ACC112 (cell line): ENCODE measurements around the gene TAS1R1.

ENCODE experiments used
- H2AFZ ChIP-seq: fragments of 200-600 bp; sonication (generic); one replicate; pipeline ENCODE4 v1.6.0; 2017; ENCODE audit warnings: antibody characterized with exemption, low read length; ENCODE audit not compliant: unreplicated experiment
- H3K27ac ChIP-seq: fragments of 200-600 bp; sonication (generic); 2 replicates; pipeline ENCODE4 v1.5.1; 2014; ENCODE audit warnings: low read depth, mild to moderate bottlenecking, antibody characterized with exemption, low read length, moderate library complexity
- H3K27me3 ChIP-seq: fragments of 200-600 bp; sonication (generic); 2 replicates; pipeline ENCODE4 v1.6.1; 2014; ENCODE audit warnings: mild to moderate bottlenecking, antibody characterized with exemption, low read length, moderate library complexity, mixed read lengths; ENCODE audit not compliant: insufficient read depth
- H3K36me3 ChIP-seq: fragments of 200-600 bp; sonication (generic); 2 replicates; pipeline ENCODE4 v1.6.1; 2016; ENCODE audit warnings: mild to moderate bottlenecking, antibody characterized with exemption, low read length, moderate library complexity, mixed read lengths; ENCODE audit not compliant: insufficient read depth
- H3K4me1 ChIP-seq: fragments of 200-600 bp; sonication (generic); one replicate; pipeline ENCODE4 v1.6.1; 2016; ENCODE audit warnings: low read length, mixed read lengths; ENCODE audit not compliant: insufficient read depth, unreplicated experiment, control insufficient read depth
- H3K4me3 ChIP-seq: fragments of 200-600 bp; sonication (generic); 2 replicates; pipeline ENCODE4 v1.5.1; 2014; ENCODE audit warnings: mild to moderate bottlenecking, low read depth, low read length
- H3K79me2 ChIP-seq: fragments of 200-600 bp; sonication (generic); one replicate; pipeline ENCODE4 v1.6.0; 2016; ENCODE audit warnings: low read length; ENCODE audit not compliant: control insufficient read depth, unreplicated experiment, insufficient read depth

The TAS1R1 gene

DNA sequence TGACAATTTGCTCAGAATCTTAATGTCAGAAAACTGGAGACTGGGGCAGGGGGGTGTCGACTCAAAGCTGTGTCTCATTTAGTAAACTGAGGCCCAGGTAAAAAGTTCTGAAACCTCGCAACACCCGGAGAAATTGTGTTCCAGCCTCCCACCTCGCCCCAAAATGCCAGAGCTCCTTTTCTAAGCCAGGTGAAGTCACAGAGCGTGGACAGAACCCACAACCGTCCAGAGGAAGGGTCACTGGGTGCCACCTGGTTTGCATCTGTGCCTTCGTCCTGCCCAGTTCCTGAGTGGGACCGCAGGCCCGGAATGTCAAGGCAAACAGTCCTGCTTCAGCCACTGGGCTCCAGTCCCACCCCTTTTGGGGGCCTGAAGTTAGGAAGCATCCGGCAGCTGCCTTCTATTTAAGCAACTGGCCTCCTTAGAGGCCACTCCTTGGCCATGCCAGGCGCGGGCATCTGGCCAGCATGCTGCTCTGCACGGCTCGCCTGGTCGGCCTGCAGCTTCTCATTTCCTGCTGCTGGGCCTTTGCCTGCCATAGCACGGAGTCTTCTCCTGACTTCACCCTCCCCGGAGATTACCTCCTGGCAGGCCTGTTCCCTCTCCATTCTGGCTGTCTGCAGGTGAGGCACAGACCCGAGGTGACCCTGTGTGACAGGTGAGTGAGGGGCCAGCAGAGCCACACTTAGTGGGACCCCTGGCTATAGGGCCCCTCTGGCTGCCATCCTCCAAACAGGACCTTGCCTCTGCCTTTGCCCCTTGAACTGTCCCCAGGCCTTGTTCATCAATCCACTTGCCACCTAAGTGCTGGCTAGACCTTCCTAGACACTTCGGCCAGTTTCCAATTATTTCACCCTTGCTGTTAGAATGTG is at the start of gene TAS1R1:
TSS of gene TAS1R1 (plus strand) at position 401 of the 872 bp plus-strand sequence. CDS start at position 468, 67 bp downstream.
- no peaks in the 10 kb centered on the region for H3K27me3 ChIP-seq
- peaks cover 10% of the 10 kb centered on the region for H3K4me1 ChIP-seq
- H2AFZ ChIP-seq, result peak within 1 kb of the TSS; percentile 55
- H3K36me3 ChIP-seq, result no peaks in the 10 kb centered on the region
- no peak within 1 kb of the TSS for H3K27ac ChIP-seq
- peak within 1 kb of the TSS; percentile 93 for H3K4me3 ChIP-seq
- H3K79me2 ChIP-seq, result peaks cover 24% of the 10 kb centered on the region

DNA sequence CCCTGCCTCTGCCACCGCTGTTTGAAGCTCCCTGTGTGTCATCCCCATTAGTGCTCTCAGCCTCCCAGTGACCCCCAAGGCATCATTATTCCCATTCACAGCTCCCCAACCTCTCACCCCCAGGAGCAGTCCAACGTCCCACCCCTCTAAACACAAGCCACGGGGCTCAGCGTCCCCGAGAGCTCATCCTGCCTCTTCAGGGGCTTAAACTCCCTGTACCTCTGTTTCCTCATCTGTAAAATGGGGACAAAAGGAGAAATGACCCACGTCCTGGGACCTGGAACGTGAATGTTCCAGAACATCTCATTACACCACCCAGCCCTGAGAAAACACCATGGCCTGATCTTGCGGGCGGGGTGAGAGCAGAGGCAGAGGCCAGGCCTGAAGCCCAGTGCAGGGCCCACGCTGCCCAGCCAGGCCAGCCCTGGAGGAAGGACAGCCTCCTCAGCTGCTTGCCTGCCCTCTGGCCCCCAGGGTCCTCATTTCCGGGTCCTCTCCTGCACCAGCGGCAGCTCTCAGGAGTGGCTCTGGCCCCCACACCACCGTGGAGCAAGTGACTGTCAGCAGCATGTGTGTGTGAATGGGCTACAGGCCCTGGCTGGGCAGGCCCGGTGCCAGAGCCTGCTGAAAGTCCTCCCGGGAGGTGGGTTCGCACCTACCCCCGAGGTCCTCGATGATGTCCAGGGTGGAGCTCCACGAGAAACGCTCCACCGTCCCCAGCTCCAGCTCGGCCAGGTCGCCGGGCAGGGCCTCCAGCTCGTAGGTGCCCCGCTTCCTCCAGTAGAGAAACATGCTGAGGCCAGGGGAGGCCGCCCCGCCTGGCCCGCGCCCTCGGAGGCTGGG is 49.5 kb upstream of the TAS1R1 start:
- H3K4me3 ChIP-seq, result no peak overlapping the region
- H3K27ac ChIP-seq, result no peak overlapping the region
- no peak overlapping the region for H2AFZ ChIP-seq
- peaks cover 20% of the 10 kb centered on the region for H3K4me1 ChIP-seq
- H3K36me3 ChIP-seq, result no peaks in the 10 kb centered on the region
- H3K79me2 ChIP-seq, result no peaks in the 10 kb centered on the region
- no peaks in the 10 kb centered on the region for H3K27me3 ChIP-seq

DNA sequence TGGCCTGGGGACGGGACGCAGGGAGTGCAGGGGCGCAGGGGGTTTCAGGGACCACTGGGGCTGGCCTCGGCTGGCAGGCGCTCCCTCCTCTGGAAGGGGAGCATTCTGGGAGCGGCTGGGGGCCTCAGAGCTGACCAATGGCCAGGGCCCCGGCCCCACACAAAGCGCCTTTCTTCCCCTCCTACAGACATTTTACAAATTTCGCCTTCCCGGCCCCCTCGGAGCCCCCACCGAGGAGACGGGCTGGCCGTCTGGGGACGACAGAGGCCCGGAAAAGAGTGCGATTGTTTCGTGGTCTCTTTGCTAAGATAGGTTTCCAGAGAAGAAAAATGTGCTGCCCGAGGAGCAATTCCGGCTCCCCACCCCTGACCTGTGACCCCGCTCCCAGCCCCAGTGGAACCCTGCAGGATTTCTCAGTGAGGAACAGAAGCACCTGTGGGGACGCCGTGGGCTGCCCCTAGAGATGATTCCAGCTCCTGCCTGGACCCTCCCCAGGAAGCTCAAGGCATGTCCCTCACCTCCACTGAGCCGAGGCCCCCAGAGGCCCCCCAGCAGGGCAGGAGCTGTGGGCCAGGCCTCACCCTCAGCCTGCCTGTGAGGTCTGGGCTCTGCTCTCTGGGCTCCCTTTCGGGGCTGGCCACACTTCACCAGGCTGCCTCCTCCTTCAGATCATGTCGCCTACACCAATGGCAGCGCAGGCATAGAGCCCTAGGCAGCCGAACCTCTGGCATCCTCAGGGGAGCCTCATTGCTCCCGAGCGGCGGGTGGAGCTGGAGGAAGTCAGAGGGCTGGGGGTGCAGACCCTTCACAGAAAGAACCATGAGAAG is 48.7 kb upstream of the TAS1R1 start:
- Histone ChIP-seq H3K27ac (no peak overlapping the region), H3K27me3 (no peaks in the 10 kb centered on the region), H3K36me3 (no peaks in the 10 kb centered on the region), H3K79me2 (no peaks in the 10 kb centered on the region), H3K4me3 (no peak overlapping the region), H2AFZ (no peak overlapping the region), H3K4me1 (peaks cover 12% of the 10 kb centered on the region)

DNA sequence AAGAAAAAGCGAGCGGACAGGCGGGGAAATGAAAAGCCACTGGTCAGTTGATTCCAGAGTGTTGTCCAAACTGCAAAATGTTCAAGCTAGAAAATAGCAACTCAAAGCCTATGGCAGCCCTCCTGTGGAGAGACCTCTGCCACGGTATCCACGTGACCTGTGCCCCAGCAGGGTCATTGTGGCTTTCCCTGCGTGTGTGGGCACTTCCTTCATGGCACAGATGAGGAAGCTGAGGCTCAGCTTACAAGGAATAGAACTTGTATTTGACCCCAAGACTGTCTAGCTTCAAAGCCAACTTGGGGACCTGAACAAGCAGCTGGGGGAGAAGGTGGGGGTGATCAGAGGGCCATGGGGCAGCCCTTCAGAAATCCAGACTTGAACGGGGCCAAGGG is 48.1 kb upstream of the TAS1R1 start:
- Histone ChIP-seq H3K4me3 (no peak overlapping the region), H3K36me3 (no peaks in the 10 kb centered on the region), H3K79me2 (no peaks in the 10 kb centered on the region), H3K27ac (no peak overlapping the region), H3K27me3 (no peaks in the 10 kb centered on the region), H2AFZ (no peak overlapping the region), H3K4me1 (peaks cover 8% of the 10 kb centered on the region)

DNA sequence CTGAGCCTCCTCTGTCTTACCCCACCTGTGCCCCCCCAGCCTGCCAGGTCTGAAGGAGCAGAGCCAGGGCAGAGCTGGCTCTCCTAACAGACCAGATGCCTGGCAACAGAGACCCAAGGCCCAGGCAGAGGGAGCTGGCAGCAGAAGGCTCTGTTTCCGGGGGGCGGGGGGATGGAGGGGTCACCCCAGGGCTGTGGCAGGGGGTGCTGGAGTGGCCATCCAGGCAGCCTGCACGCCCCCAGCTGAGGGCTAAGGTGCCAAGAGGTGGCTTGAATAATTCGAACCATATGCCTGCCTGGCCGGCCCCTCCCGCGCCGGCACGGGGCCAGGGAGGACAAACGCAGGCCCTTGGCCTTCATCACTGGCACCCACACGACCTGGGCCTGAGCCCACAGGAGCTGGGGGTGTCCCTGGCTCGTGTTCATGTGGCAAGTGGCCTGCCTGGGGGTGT is 47.6 kb upstream of the TAS1R1 start:
- Histone ChIP-seq H3K4me3 (no peak overlapping the region), H3K4me1 (peaks cover 3% of the 10 kb centered on the region), H3K36me3 (no peaks in the 10 kb centered on the region), H2AFZ (no peak overlapping the region), H3K27me3 (no peaks in the 10 kb centered on the region), H3K79me2 (no peaks in the 10 kb centered on the region), H3K27ac (no peak overlapping the region)

DNA sequence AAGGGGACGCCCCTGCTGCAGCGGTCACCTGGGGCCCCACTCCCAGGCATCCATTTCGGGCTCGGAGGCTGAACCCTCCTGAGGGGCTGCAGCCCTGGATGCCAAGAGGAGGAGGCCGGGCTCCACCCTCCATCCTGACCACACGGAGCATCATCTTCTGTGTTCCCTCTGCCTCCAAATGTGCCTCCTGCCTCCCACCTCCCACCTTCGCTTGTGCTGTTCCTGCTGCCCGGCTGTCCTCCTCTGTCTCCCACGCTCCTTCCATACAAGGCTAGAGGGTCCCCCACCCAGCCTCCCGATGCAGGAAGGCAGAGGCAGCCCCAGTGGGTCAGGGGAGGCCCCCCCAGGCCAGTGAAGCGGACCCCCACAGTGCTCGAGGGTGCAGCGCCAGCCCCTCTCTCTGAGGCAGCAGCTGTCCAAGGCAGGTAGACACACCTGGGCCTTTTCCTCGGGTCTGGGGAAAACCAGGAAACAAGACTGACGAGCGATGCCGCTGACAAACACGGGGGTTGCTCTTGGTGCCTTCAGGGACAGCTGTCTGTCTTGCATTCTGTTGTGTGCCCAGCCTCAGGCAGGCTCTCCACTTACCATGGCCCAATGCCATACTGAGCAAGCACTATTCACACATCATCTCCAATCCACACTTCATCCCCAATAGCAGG is 46.8 kb upstream of the TAS1R1 start:
- Histone ChIP-seq H3K36me3 (no peaks in the 10 kb centered on the region), H3K27ac (no peak overlapping the region), H3K4me1 (no peaks in the 10 kb centered on the region), H2AFZ (no peak overlapping the region), H3K4me3 (no peak overlapping the region), H3K79me2 (no peaks in the 10 kb centered on the region), H3K27me3 (no peaks in the 10 kb centered on the region)

DNA sequence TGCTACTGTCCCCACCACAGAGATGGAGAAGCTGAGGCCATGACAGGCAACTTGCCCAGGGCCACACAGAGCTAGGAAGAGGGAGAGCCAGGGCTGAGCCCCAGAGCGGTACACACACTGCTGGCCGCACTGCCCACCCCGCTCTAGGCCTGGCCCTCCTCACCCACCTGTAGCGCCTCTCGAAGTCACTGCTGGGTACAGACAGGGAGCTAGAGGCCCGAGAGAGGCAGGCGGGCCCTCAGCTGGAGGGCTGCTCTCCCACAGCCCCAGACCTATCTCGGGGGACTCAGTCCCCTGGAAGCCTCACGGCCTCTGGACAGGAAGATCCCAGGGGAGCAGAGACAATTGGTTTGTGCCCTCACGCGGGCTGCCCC is 46.3 kb upstream of the TAS1R1 start:
- Histone ChIP-seq H3K4me1 (no peaks in the 10 kb centered on the region), H2AFZ (no peak overlapping the region), H3K27ac (no peak overlapping the region), H3K4me3 (no peak overlapping the region), H3K27me3 (no peaks in the 10 kb centered on the region), H3K79me2 (no peaks in the 10 kb centered on the region), H3K36me3 (no peaks in the 10 kb centered on the region)

DNA sequence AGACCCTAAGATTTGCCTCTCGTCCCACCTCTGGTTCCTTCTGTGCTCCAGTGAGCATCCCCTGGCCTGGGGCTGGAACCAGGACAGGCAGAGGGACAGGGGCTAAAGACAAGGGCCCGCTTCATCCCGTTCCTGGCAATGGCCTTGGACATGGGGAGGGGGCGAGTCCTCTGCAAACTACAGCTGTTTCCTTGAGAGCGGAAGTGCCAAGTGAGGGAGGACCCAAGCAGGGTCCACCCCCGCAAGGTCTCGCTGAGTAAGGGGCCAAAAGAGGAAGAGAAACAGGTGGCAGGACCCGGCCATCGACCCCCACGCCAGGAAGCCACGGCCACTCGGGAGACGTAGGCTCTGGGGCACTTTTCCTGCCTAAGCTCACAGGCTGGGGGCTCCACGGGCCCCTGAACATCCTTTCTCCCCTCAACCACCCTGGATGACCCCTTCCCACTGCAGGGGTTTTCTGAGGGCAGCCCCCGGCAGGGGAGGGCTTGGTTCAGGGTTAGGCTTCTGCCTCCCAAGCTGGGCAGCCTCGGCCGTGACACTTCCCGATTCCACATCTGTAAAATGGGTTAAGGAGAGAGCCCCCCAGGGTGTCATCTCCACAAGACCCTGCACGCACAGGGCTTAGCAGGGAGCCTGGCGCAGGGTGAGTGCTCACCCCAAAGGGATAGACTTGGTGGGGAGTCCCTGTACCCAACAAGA is 45.7 kb upstream of the TAS1R1 start:
- Histone ChIP-seq H3K4me1 (no peaks in the 10 kb centered on the region), H3K27me3 (no peaks in the 10 kb centered on the region), H3K27ac (no peak overlapping the region), H3K36me3 (no peaks in the 10 kb centered on the region), H3K79me2 (no peaks in the 10 kb centered on the region), H2AFZ (no peak overlapping the region), H3K4me3 (no peak overlapping the region)

DNA sequence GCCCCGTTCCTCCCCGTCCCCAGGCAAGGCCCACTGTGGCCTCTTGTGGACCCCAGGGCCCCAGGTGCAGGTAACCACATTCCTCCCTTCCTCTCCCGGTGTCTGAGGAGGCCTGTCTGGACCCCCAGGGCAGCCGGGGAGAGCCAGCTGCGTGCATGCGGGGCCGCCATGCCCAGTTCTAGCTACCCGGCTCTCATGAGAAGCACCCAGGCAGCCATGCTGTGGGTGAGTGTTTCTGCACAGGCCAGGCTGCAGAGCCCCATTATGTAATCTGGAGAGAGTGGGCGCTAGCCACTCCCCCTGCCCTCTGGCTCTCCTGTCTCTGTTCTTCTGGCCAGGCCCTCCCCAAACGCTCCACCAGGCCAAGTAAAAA is 45.2 kb upstream of the TAS1R1 start:
- Histone ChIP-seq H2AFZ (no peak overlapping the region), H3K4me1 (no peaks in the 10 kb centered on the region), H3K4me3 (no peak overlapping the region), H3K36me3 (no peaks in the 10 kb centered on the region), H3K79me2 (no peaks in the 10 kb centered on the region), H3K27ac (no peak overlapping the region), H3K27me3 (no peaks in the 10 kb centered on the region)
